SK-N-SH treated with all-trans-retinoic acid at 6 μM for 48 hours (cell line): Measurements from ENCODE around the gene SLMAP.

ENCODE experiments used
- CSDC2 ChIP-seq: fragments of 250-450 bp; sonication (Bioruptor Pico); IDR thresholded peaks from 2 replicates; pipeline ENCODE4 v1.5.0; 2020; ENCODE audit warnings: mild to moderate bottlenecking, moderate library complexity
- ISL1 ChIP-seq: fragments of 250-450 bp; sonication (Bioruptor Pico); IDR thresholded peaks from 2 replicates; pipeline ENCODE4 v2.1.2; 2022; ENCODE audit warnings: mild to moderate bottlenecking, moderate library complexity
- RARB ChIP-seq: fragments of 250-450 bp; sonication (Bioruptor Pico); IDR thresholded peaks from 2 replicates; pipeline ENCODE4 v1.8.0; 2021; ENCODE audit warnings: mild to moderate bottlenecking, moderate library complexity
- TF ChIP-seq, protein P1 (sequence below): fragments of 250-450 bp; sonication (Bioruptor Pico); IDR thresholded peaks from 2 replicates; pipeline ENCODE4 v1.8.0; 2020; ENCODE audit warnings: mild to moderate bottlenecking, moderate library complexity, borderline replicate concordance
- TF ChIP-seq, protein P2 (sequence below): fragments of 250-450 bp; sonication (Bioruptor Pico); IDR thresholded peaks from 2 replicates; pipeline ENCODE4 v1.5.0; 2020; ENCODE audit warnings: mild to moderate bottlenecking, moderate library complexity

DNA sequence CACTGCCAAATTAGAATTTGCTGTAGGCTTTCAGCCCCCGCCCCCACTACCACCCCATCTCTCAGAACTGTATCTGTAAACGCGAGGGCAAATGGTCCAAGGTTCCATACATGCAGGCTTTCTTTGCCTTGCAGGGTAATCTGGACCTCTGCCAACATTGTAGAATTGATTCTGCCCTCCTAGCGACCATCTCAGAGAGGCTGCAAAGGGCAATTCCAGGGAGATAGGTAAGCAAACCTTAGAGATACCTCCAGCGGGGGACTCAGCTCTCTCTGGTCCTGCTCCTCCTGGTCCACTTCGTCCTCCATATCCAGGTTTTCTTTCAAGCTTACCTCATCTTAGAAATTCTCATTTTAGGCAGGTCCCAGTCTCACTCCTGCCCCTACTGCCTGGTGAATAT, 64.4 kb downstream of the SLMAP start:
- TF ChIP-seq, protein P1, sequence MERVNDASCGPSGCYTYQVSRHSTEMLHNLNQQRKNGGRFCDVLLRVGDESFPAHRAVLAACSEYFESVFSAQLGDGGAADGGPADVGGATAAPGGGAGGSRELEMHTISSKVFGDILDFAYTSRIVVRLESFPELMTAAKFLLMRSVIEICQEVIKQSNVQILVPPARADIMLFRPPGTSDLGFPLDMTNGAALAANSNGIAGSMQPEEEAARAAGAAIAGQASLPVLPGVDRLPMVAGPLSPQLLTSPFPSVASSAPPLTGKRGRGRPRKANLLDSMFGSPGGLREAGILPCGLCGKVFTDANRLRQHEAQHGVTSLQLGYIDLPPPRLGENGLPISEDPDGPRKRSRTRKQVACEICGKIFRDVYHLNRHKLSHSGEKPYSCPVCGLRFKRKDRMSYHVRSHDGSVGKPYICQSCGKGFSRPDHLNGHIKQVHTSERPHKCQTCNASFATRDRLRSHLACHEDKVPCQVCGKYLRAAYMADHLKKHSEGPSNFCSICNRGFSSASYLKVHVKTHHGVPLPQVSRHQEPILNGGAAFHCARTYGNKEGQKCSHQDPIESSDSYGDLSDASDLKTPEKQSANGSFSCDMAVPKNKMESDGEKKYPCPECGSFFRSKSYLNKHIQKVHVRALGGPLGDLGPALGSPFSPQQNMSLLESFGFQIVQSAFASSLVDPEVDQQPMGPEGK: no peak
- TF ChIP-seq CSDC2 (CRISPR knock-in tag): no peak
- no peak for TF ChIP-seq RARB
- TF ChIP-seq, protein P2, sequence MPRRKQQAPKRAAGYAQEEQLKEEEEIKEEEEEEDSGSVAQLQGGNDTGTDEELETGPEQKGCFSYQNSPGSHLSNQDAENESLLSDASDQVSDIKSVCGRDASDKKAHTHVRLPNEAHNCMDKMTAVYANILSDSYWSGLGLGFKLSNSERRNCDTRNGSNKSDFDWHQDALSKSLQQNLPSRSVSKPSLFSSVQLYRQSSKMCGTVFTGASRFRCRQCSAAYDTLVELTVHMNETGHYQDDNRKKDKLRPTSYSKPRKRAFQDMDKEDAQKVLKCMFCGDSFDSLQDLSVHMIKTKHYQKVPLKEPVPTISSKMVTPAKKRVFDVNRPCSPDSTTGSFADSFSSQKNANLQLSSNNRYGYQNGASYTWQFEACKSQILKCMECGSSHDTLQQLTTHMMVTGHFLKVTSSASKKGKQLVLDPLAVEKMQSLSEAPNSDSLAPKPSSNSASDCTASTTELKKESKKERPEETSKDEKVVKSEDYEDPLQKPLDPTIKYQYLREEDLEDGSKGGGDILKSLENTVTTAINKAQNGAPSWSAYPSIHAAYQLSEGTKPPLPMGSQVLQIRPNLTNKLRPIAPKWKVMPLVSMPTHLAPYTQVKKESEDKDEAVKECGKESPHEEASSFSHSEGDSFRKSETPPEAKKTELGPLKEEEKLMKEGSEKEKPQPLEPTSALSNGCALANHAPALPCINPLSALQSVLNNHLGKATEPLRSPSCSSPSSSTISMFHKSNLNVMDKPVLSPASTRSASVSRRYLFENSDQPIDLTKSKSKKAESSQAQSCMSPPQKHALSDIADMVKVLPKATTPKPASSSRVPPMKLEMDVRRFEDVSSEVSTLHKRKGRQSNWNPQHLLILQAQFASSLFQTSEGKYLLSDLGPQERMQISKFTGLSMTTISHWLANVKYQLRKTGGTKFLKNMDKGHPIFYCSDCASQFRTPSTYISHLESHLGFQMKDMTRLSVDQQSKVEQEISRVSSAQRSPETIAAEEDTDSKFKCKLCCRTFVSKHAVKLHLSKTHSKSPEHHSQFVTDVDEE (CRISPR knock-in tag): no peak
- no peak for TF ChIP-seq ISL1 (CRISPR knock-in tag)
